HUDEP-2 (cell line): ENCODE data around the gene KCNQ1.

Experiments
- DNase-seq, 76 experiments: peaks; one replicate each; lab custom pipeline; 2025; ENCODE audit not compliant: unreplicated experiment in 76 of 76; lab: John Stamatoyannopoulos, UW

Gene KCNQ1

GRCh38 chr11:2797121-2797711 lies 352.4 kb downstream of the KCNQ1 start:
- DNase-seq = no peak

- DNase-seq = no peak
These were observed 353.0 kb downstream of the KCNQ1 start for GRCh38 chr11:2797741-2798361.

- no peak for DNase-seq
These were observed 354.3 kb downstream of the KCNQ1 start for GRCh38 chr11:2798951-2799761.

- peak in 2 of 76 experiments; percentile 11 to 17 for DNase-seq
These were observed 355.3 kb downstream of the KCNQ1 start for GRCh38 chr11:2799881-2800654.

- no peak for DNase-seq
These were observed 356.1 kb downstream of the KCNQ1 start for GRCh38 chr11:2800655-2801531.

- DNase-seq = no peak
These were observed 357.0 kb downstream of the KCNQ1 start for GRCh38 chr11:2801711-2802388.

GRCh38 chr11:2802389-2803185 lies 357.8 kb downstream of the KCNQ1 start:
- DNase-seq = no peak

GRCh38 chr11:2803186-2804091 lies 358.6 kb downstream of the KCNQ1 start:
- DNase-seq = no peak

GRCh38 chr11:2804189-2804588 lies 359.4 kb downstream of the KCNQ1 start:
- DNase-seq = no peak

GRCh38 chr11:2804701-2805387 lies 360.0 kb downstream of the KCNQ1 start:
- no peak for DNase-seq

GRCh38 chr11:2805388-2806056 lies 360.7 kb downstream of the KCNQ1 start:
- no peak for DNase-seq

GRCh38 chr11:2806351-2807024 lies 361.7 kb downstream of the KCNQ1 start:
- no peak for DNase-seq

- no peak for DNase-seq
These were observed 362.3 kb downstream of the KCNQ1 start for GRCh38 chr11:2807025-2807681.

GRCh38 chr11:2807801-2808241 lies 363.0 kb downstream of the KCNQ1 start:
- DNase-seq = no peak
